Measurements from ENCODE around the gene CNEP1R1.

DNA sequence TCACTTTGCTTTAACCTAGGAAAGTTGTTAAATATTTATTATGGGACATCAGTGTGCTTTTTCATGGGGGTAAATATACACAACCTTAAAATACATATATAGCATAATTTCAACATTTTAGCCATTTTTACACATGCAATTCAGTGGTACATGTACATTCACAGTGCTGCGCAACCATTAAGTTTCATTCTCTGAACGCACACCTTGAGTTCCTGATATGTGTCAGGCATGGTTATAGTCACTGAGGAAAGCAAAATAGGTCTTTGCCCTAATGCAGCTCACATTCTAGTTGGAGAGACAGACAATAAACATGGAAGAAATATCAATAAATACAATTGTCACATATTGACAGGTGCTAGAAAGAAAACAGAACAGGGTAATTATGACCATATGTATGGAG is 12.8 kb upstream of the CNEP1R1 start:
- TF ChIP-seq POLR2A (IDR thresholded peaks at IDR 0.05): no peak
- TF ChIP-seq, protein P1, sequence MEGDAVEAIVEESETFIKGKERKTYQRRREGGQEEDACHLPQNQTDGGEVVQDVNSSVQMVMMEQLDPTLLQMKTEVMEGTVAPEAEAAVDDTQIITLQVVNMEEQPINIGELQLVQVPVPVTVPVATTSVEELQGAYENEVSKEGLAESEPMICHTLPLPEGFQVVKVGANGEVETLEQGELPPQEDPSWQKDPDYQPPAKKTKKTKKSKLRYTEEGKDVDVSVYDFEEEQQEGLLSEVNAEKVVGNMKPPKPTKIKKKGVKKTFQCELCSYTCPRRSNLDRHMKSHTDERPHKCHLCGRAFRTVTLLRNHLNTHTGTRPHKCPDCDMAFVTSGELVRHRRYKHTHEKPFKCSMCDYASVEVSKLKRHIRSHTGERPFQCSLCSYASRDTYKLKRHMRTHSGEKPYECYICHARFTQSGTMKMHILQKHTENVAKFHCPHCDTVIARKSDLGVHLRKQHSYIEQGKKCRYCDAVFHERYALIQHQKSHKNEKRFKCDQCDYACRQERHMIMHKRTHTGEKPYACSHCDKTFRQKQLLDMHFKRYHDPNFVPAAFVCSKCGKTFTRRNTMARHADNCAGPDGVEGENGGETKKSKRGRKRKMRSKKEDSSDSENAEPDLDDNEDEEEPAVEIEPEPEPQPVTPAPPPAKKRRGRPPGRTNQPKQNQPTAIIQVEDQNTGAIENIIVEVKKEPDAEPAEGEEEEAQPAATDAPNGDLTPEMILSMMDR (IDR thresholded peaks at IDR 0.05): no peak
